Superior temporal gyrus (tissue), 1 donor: ENCODE data around the gene GPR31.

Source experiments
- DNase-seq: peaks from one replicate; pipeline ENCODE4 v3.0.0-alpha.2; 2016; ENCODE audit errors: extremely low spot score

GPR31 gene

GRCh38 chr6:167165858-167166471 is 8.2 kb upstream of the GPR31 start:
- DNase-seq = no peak

- DNase-seq = no peak
Measured at GRCh38 chr6:167164261-167164660, 6.5 kb upstream of the GPR31 start.

DNA sequence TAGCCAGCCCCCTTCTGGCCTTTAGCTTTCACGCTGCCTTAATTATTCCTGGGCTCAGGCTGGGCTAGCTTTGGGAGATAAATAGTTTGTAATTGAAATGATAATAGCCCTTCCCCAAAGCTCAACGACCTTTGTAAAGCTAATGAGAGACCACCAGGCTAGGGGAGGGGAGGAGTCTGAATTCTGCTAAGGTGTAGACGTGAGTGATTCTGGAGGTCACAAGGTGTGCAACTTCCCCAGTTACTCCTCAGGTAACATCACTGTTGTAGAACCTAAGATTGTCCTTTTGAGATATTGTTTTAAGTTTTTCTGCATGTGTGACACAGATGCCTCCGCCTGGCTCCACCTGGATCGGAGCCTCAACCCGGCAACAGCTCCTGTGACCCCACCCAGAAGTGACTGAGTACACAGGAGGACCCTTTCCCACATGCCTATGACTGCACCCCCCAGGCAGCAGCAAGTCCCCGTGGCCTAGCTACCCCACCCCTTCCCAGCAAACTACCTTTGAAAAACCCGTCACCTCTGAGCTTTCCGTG is 5.8 kb upstream of the GPR31 start:
- no peak for DNase-seq

GRCh38 chr6:167162591-167162990 is 4.8 kb upstream of the GPR31 start:
- DNase-seq = no peak

GRCh38 chr6:167161851-167162467 is 4.2 kb upstream of the GPR31 start:
- DNase-seq = no peak

- no peak for DNase-seq
Measured at GRCh38 chr6:167157414-167157813, 366 bp downstream of the GPR31 start.

DNA sequence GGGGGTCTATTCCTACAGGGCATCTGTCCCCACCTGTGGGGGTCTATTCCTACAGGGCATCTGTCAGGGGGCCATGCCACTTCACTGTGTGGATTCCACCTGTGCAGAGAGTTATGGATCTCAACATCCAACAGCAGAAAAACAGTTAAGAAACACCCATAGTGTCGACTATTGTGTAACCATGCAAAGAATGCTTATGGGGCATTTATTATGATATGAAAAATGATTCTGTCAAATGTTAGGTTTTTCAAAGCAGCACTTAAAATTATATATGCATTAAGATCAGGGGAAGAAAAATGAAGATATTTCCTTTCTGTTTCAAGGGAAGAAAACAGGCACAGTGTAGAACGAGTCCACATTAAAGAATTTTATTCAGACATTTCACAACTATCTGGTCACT is 2.9 kb downstream of the GPR31 start:
- DNase-seq = no peak

DNA sequence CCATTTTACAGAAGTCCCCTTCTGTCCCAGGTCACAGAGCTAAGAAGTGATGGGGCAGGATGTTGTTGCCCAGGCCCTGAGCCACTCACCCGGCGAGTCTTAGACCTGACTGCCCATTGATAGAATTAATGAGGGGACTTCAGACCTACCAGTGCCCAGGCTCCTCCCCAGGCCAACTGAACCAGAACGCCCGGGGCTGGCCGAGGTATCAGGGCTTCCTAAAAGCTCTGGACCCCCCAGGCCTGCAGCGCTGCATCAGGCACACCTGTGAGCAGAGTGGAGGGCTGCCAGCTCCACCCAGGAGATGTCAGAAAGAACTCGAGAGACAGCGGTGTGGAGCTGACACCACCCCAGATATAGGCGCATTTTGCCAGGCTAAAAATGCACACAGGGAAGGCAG is 3.5 kb downstream of the GPR31 start:
- DNase-seq = no peak

DNA sequence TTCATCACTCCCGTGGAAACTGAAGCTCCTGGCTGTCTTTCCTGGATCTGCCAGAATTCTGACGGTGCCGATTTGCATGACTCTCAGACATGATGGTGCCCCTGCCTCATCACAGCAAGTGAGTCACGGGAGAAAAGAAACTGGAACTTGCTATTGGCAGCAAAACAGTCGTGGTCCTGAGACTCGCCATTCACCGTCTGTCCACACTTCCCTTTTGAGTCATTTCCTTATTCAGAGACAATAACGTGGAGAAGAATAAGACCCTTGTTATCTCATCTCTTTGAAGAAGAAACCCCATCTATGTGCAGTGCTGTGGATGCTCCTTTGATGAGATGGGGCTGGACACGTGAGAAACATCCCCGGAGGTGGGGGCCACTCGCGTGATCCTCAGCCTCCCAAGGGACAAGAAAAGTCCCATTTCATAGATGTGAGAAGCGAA is 4.2 kb downstream of the GPR31 start:
- no peak for DNase-seq

- no peak for DNase-seq
Measured at GRCh38 chr6:167152862-167153261, 4.9 kb downstream of the GPR31 start.

GRCh38 chr6:167151648-167152047 is 6.1 kb downstream of the GPR31 start:
- no peak for DNase-seq

- DNase-seq = no peak
Measured at GRCh38 chr6:167150941-167151549, 6.7 kb downstream of the GPR31 start.

DNA sequence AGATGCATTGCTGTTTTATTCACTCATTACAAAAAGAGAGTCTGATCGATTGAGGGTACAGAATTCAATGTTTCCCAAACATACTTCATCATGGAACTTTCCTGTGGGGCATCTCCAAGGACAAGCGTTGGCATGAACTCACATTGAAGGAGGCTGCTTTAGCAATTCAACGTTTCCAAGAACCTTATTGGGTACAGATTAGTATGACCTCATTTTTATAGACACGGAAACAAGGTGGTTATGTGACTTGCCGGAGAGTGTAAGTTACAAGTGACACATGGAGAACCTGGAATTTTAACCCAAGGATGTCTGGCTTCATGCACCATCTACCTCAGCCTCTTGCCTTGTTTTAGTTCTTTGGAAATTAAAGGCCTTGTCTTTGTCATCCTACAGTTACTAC is 8.8 kb downstream of the GPR31 start:
- no peak for DNase-seq

- no peak for DNase-seq
Measured at GRCh38 chr6:167148021-167148420, 9.8 kb downstream of the GPR31 start.

GRCh38 chr6:167146977-167147376 is 10.8 kb downstream of the GPR31 start:
- no peak for DNase-seq

GRCh38 chr6:167146135-167146534 is 11.6 kb downstream of the GPR31 start:
- no peak for DNase-seq

DNA sequence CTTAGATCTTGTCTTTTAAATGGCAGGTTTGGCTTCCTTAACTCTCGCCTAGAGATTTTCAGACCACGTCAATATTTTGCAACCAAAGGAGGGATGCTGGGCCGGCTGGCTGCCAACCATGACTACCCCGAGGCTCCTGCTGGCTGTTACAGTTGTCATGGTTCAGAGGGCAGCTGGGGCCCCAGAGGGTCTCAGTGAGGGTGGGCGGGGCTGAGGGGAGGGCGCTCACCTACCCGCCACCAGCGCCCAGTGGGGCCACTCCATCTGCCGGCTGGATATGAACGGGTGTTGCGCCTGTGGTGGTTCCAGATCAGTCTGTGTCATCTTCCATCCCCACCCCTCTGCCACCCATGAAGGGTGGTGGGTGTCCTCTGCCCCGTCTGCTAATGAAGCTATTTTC is 12.3 kb downstream of the GPR31 start:
- no peak for DNase-seq

- no peak for DNase-seq
Measured at GRCh38 chr6:167143041-167143440, 14.7 kb downstream of the GPR31 start.

- no peak for DNase-seq
Measured at GRCh38 chr6:167142433-167142761, 15.4 kb downstream of the GPR31 start.

DNA sequence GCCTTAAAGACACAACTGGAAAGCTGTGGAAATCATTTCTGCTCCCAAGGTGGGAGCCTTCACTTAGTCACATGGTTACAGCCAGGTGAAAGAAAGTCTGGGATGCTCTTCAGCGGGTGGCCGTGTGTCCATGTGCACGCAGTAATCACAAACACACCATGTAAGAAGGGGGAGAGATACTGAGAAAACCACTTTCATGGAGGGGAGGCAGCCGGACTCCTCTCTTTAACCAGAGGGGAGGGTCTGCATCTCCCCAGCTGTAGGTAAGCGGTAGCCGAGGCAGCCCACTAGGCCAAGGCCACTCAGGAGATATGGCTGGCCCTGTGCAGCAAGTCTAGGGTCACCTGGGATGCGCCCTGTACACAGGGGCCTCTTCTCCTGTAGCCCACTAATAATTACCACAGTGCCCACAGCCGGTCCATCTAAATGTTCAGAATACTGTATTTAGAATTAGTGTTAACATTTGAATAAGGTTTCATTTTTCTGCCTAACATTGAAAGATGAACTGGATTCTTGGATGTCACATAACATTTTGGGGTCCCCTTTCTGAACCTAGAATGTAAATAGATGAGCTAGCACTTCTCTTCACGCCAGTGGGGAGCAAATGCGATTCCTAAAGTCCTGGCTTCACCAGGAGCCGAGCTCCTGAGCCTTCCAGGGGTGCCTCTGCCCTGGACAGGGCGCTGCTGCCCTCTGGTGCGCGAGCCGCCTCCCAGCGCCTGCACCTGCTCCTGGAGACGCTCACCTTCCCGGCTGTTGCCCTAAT is 15.9 kb downstream of the GPR31 start:
- no peak for DNase-seq

- DNase-seq = no peak
Measured at GRCh38 chr6:167140589-167141474, 16.9 kb downstream of the GPR31 start.

- no peak for DNase-seq
Measured at GRCh38 chr6:167139761-167140160, 18.0 kb downstream of the GPR31 start.
